H1 (cell line): ENCODE measurements around the gene DRC3. TPM values are rescaled to one million over a fixed set of nuclear protein-coding genes. Genes with fewer than 3 reads are reported as not detected.

Experiments
- NANOG ChIP-seq: IDR thresholded peaks from 2 replicates; pipeline ENCODE4 v1.6.1; 2011; ENCODE audit warnings: low read length, low read depth, mild to moderate bottlenecking, inconsistent platforms; ENCODE audit not compliant: insufficient read depth, poor library complexity, severe bottlenecking
- POU5F1 ChIP-seq: IDR thresholded peaks from 2 replicates; pipeline ENCODE4 v1.6.1; 2011; ENCODE audit warnings: low read depth, mild to moderate bottlenecking, low read length, moderate library complexity
- SIX5 ChIP-seq: IDR thresholded peaks from 2 replicates; pipeline ENCODE4 v1.6.1; 2011; ENCODE audit warnings: mild to moderate bottlenecking, low read depth, low read length
- SRF ChIP-seq: IDR thresholded peaks from 2 replicates; pipeline ENCODE4 v1.6.1; 2011; ENCODE audit warnings: mild to moderate bottlenecking, low read depth, low read length, moderate library complexity
- TAF7 ChIP-seq: optimal IDR thresholded peaks from 2 replicates; pipeline ENCODE3; 2011; ENCODE audit warnings: low read depth, mild to moderate bottlenecking, inconsistent platforms, low read length, moderate library complexity, borderline replicate concordance
- ZNF274 ChIP-seq: IDR thresholded peaks from 2 replicates; pipeline ENCODE4 v1.7.0; 2012; ENCODE audit warnings: low read length, borderline replicate concordance; ENCODE audit errors: extremely low read depth
- polyA plus RNA-seq, 7 experiments: library from polyadenylated mRNA; depleted of rRNA in 3 of 7; stranded (reverse) in 5 of 7; unstranded in 2 of 7; fragments of >200 nt in 5 of 7; fragments of 200-250 nt in 2 of 7; gene quantifications; 1 replicate in 5 of 7; 2 replicates in 1 of 7; 4 replicates in 1 of 7; pipeline versions ENCODE4 v1.2.1 to v1.2.3, GENCODE V29; 2011 to 2013; ENCODE audit warnings: missing spikeins in 2 of 7, mixed read lengths in 2 of 7
- total RNA-seq: library from RNA; stranded (reverse); fragmentation: NEBNext Ultra II Directional; extraction: Animal tissue kit (Norgen Biotek cat#: 25700); gene quantifications from 2 replicates; pipeline ENCODE4 v1.2.1, GENCODE V29; 2021
- TF ChIP-seq, protein P1 (sequence below): IDR thresholded peaks from 2 replicates; pipeline ENCODE4 v1.6.1; 2011; ENCODE audit warnings: low read depth, mild to moderate bottlenecking, low read length; ENCODE audit not compliant: insufficient read depth
- TF ChIP-seq, protein P2 (sequence below): IDR thresholded peaks from 2 replicates; pipeline ENCODE4 v1.6.1; 2012; ENCODE audit warnings: inconsistent platforms

Gene DRC3
- total and polyA plus RNA-seq, 2 of the 8 experiments (the other 6 are each of a cell fraction or from before 2014, with no cell fraction given), result 0.59 TPM; not detected in 1

DNA sequence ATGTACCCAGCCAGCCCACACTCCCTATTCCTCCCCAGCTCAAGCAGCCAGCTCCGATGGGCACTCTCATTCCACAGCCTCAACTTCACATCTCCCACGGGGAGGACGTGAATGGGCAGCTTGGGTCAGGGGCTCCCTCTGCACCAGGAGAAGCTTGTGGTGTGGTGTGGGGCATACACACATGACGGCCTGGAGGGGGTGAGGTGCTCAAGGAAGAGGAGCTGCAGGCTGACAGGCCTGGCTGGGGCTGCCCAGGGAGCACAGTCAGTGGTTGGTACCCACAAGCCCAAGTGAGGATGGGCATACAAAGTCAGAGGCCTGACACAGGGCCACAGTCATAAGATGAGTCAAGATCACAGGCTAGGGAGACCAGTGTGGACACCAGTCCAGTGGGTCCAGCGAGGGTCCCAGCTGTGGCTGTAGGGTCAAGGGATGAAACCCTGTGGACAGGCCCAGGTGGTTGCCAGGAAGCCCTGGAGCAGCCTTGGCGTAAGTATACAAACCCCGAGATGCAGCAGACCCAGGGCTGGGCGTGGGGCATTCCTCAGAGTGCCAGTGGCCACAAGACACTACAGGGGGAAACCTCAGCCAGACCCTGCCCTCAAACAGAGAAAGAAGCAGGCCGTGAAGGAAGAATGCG lies 4.4 kb downstream of the DRC3 start (continued):
- TF ChIP-seq, protein P1, sequence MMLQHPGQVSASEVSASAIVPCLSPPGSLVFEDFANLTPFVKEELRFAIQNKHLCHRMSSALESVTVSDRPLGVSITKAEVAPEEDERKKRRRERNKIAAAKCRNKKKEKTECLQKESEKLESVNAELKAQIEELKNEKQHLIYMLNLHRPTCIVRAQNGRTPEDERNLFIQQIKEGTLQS, result no peak
- TF ChIP-seq SIX5 (no peak), TAF7 (no peak), SRF (no peak), POU5F1 (no peak), ZNF274 (no peak), NANOG (no peak)
- TF ChIP-seq, protein P2, sequence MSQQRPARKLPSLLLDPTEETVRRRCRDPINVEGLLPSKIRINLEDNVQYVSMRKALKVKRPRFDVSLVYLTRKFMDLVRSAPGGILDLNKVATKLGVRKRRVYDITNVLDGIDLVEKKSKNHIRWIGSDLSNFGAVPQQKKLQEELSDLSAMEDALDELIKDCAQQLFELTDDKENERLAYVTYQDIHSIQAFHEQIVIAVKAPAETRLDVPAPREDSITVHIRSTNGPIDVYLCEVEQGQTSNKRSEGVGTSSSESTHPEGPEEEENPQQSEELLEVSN, result no peak
